A172 (cell line): ENCODE results near the gene IFNL1. TPM values are rescaled to one million over a fixed set of nuclear protein-coding genes. Genes with fewer than 3 reads are reported as not detected.
"Not testable (repeated sequence)": the region's sequence is repeated elsewhere in the genome, so short reads cannot be mapped to it uniquely, and the experiment has no call there.

Experiments used
- DNase-seq: peaks from one replicate; pipeline ENCODE4 v3.0.0-alpha.2; 2015; ENCODE audit warnings: low spot score
- total RNA-seq: library from RNA; depleted of rRNA; stranded (reverse); fragments of >200 nt; shearing (Covaris generic); gene quantifications from 2 replicates; pipeline ENCODE4 v1.2.3, GENCODE V29; 2014; rRNA removed

IFNL1 gene
- not detected in 2 replicates for total RNA-seq

DNA sequence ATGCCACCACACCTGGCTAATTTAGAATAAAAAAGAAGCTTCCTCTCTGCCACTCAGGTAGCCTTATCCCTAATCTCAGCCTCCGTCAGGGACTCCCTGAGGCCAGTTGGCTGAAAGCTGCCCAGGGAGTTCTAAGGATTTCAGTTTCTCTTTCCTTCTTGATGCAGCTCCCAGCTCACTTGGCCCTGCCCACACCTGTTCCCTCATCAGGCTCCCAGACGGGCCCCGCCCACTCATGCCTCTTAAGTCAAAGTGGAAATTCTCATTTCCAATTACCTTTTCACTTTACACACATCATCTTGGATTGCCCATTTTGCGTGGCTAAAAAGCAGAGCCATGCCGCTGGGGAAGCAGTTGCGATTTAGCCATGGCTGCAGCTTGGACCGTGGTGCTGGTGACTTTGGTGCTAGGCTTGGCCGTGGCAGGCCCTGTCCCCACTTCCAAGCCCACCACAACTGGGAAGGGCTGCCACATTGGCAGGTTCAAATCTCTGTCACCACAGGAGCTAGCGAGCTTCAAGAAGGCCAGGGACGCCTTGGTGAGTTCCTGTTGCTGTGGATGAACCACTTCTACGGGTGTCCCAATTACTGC lies at the start of gene IFNL1:
Gene IFNL1, plus strand, starts transcription at position 353 of the 591 bp plus-strand sequence. Its CDS starts 15 bp downstream, at position 368.
- no peak for DNase-seq

GRCh38 chr19:39246951-39247669 lies 49.1 kb upstream of the IFNL1 start:
- DNase-seq = no peak

DNA sequence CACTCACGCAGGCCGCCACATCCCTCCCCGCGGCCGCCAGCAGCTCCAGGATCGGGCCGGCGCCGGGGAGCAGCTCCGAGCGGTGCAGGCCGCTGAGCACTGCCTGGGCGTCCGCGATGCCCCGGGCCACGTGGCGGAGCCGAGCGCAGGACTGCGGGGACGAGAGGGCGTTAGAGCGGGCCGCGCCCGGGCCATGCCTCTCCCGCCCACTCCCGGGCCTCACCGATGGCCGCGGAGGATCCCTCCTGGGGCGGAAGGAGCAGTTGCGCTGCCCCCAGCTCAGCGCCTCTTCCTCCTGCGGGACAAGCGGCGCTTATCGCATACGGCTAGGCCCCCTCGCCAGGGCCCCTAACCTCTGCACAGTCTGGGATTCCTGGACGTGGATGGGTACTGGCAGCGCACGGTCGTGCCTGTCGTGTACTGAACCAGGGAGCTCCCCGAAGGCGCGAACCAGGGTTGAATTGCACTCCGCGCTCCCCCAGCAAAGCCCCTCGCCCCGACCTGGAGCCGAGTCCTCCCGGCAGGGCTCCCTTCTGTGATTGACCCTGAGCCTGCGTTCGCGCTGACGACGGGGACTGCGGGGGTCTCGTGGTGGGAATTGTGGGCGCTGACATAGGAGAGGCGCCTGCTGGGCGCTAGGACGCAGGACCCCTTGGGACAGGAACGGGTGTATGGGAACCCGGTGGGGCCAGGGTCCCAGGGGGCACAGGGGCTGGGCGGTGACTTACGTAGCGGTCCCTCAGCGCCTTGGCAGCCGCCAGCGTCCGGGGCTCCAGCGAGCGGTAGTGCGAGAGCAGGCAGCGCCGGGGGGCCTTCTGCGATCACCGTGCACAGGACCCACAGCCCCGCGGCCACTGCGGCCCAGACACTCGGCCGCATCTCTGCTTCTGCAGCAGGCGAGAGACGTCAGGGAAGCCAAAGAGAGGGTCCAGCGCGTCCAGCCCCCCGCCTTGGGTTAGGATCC lies 48.2 kb upstream of the IFNL1 start:
- DNase-seq = no peak

DNA sequence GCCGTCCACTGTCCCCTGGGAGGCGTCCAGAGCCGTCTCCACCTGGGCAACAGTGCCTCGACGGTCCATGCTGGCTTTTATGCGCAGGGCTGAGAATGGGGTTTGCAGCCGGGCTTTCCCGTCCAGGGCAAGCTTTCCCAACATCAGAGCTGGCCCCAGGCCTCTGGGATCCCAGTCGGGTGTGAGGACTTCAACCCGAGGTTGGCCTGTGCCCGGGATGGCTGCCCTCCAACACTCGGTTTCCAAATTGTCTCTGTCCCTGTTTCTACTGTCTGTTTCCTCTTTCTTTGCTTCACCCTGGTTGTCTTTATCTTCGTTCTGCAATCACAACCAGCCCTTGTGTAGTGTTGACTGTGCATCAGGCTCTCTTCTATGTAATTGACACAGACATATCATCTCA lies 47.4 kb upstream of the IFNL1 start, which contains the start of gene IFNL4:
Gene IFNL4, minus strand, starts transcription at position 51 of the 400 bp plus-strand sequence.
- DNase-seq = no peak

DNA sequence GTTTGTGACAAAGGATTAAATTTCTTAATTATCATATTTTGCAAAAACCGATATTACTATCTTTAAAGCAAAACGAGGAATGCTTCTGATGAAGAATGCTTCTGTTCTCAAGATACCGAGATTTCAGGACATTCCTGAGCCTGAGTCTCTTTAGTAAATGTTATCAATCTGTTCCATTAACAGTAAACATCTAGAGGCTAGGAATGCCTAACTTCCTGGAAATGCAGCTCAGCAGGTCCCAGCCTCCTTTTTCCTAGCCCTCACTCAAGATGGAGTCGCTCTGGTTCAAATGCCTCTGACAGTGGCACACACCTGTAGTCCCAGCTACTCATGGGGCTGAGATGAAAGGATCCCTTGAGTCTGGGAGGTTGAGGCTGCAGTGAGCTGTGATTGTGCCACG lies 45.1 kb upstream of the IFNL1 start:
- no peak for DNase-seq

DNA sequence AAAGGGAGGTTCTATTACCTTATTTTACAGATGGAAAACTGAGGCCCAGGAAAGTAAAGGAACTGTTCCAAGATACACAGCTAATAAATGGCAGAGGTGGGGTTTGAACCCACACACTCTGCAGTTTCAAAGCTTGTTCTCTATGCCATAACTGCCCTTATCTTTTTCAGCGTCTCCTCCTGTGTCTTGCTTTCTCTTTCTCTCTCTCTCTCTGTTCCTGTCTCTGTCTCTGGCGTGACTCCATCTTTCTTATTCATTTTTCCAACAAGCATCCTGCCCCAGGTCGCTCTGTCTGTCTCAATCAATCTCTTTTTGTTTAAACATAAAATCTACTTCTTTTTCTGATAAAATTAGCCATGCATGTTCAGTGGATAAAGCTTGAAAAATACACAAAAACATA lies 44.4 kb upstream of the IFNL1 start:
- no peak for DNase-seq

GRCh38 chr19:39252458-39252857 lies 43.7 kb upstream of the IFNL1 start:
- DNase-seq = no peak

- no peak for DNase-seq
Observed at GRCh38 chr19:39253374-39254149, 42.6 kb upstream of the IFNL1 start.

- DNase-seq = no peak
Observed at GRCh38 chr19:39254531-39255345, 41.5 kb upstream of the IFNL1 start.

DNA sequence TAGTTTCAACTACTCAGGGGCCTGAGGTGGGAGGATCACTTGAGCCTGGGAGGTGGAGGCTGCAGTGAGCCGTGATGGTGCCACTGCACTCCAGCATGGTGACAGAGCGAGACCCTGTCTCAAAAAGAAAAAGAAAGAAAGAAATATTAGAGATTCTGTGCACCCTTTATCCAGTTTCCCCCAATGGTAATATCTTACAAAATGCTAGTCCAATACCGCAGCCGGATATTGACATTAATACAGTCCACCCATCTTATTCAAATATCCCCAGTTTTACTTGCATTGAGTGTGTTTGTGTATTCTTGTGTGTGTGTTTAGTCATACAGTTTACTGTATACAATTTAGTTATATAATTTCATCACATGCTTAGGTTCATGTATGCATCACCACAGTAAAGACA lies 39.0 kb upstream of the IFNL1 start:
- no peak for DNase-seq

GRCh38 chr19:39261704-39262103 lies 34.5 kb upstream of the IFNL1 start:
- no peak for DNase-seq

DNA sequence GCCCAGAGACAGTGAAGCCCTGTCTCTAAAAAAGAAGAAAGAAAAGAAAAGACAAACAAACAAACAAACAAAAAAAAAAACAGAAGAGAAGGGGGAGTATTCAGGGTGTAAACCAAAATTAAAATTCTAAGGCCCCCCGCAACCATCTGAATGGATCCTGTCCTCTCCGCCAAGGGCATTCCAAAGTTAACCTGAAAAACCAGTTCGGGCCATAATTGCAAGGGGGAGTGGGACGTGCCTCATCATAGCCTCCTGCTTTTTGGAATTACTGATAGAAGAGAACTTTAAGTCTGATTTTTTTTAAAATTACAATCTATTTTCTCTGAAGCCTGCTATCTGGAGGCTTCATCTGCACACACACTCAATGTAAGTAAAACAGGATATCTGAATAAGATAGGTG lies 33.7 kb upstream of the IFNL1 start:
- DNase-seq = no peak

- DNase-seq = no peak
Observed at GRCh38 chr19:39263912-39264305, 32.3 kb upstream of the IFNL1 start.

DNA sequence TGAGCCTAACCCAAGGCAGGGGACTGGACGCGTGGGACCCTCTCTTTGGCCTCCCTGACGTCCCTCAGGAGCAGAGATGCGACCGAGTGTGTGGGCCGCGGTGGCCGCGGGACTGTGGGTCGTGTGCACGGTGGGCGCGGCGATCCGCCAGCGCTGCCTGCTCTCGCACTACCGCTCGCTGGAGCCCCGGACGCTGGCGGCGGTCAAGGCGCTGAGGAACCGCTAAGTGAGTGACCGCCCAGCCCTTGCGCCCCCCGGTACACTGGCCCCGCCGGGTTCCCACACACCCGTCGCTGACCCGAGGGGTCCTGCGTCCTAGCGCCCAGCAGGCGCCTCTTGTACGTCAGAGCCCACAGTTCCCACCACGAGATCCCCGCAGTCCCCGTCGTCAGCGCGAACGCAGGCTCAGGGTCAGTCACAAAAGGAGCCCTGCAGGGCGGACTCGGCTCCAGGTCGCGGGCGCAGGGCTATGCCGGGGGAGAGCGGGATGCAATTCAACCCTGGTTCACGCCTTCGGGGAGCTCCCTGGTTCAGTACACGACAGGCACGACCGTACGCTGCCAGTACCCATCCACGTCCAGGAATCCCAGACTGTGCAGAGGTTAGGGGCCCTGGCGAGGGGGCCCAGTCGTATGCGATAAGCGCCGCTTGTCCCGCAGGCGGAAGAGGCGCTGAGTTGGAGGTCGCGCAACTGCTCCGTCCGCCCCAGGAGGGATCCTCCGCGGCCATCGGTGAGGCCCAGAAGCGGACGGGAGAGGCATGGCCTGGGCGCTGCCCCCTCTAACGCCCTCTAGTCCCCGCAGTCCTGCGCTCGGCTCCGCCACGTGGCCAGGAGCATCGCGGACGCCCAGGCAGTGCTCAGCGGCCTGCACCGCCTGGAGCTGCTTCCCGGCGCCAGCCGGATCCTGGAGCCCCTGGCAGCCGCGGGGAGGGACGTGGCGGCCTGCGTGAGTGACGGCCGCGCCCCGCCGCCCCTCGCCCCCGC lies 31.6 kb upstream of the IFNL1 start:
- DNase-seq = no peak

- DNase-seq = no peak
Observed at GRCh38 chr19:39265321-39265916, 30.8 kb upstream of the IFNL1 start.

GRCh38 chr19:39268085-39268484 lies 28.1 kb upstream of the IFNL1 start, which contains the start of gene IFNL2:
IFNL2 (plus strand) TSS chr19:39268396; CDS start chr19:39268569, 173 bp downstream.
- not testable (repeated sequence) for DNase-seq

- not testable (repeated sequence) for DNase-seq
Observed at GRCh38 chr19:39268531-39269223, 27.5 kb upstream of the IFNL1 start.

GRCh38 chr19:39269369-39269768 lies 26.8 kb upstream of the IFNL1 start:
- not testable (repeated sequence) for DNase-seq
